ENCODE measurements around the gene ARHGAP44.

ARHGAP44 gene

GRCh38 chr17:13024526-13025257 is 235.4 kb downstream of the ARHGAP44 start:
- DNase-seq (ENCODE audit: low read depth in 2 of 2): peak; percentile 28 to 61

GRCh38 chr17:13025258-13025627 is 235.9 kb downstream of the ARHGAP44 start:
- no peak for DNase-seq (ENCODE audit: low read depth in 2 of 2)

- DNase-seq (ENCODE audit: low read depth in 2 of 2): no peak
Observed at GRCh38 chr17:13025687-13026086, 236.4 kb downstream of the ARHGAP44 start.

GRCh38 chr17:13027246-13027645 is 237.9 kb downstream of the ARHGAP44 start:
- no peak for DNase-seq (ENCODE audit: low read depth in 2 of 2)

GRCh38 chr17:13029340-13029739 is 240.0 kb downstream of the ARHGAP44 start:
- DNase-seq (ENCODE audit: low read depth in 2 of 2): no peak

- no peak for DNase-seq (ENCODE audit: low read depth in 2 of 2)
Observed at GRCh38 chr17:13030056-13030455, 240.8 kb downstream of the ARHGAP44 start.

- peak; percentile 23 to 41 for DNase-seq (ENCODE audit: low read depth in 2 of 2)
Observed at GRCh38 chr17:13030459-13031300, 241.4 kb downstream of the ARHGAP44 start.

- DNase-seq (ENCODE audit: low read depth in 2 of 2): peak in 1 of 2 donors; percentile 28
Observed at GRCh38 chr17:13031718-13032350, 242.5 kb downstream of the ARHGAP44 start.

- no peak for DNase-seq (ENCODE audit: low read depth in 2 of 2)
Observed at GRCh38 chr17:13035420-13035819, 246.1 kb downstream of the ARHGAP44 start.

- DNase-seq (ENCODE audit: low read depth in 2 of 2): no peak
Observed at GRCh38 chr17:13036751-13037150, 247.5 kb downstream of the ARHGAP44 start.

- DNase-seq (ENCODE audit: low read depth in 2 of 2): no peak
Observed at GRCh38 chr17:13038931-13039665, 249.8 kb downstream of the ARHGAP44 start.
